LNCAP (cell line): Measurements from ENCODE around the gene EFHC1.

Experiments used
- CTCF ChIP-seq: fragments of 450-650 bp; IDR thresholded peaks from 2 replicates; pipeline ENCODE4 v1.5.1; 2017; ENCODE audit warnings: mild to moderate bottlenecking

EFHC1 gene

GRCh38 chr6:52522151-52522626 lies 102.0 kb downstream of the EFHC1 start:
- no peak for TF ChIP-seq CTCF

GRCh38 chr6:52522655-52523054 lies 102.5 kb downstream of the EFHC1 start:
- TF ChIP-seq CTCF = no peak

GRCh38 chr6:52523378-52524142 lies 103.4 kb downstream of the EFHC1 start:
- no peak for TF ChIP-seq CTCF

GRCh38 chr6:52524918-52525317 lies 104.8 kb downstream of the EFHC1 start:
- no peak for TF ChIP-seq CTCF

GRCh38 chr6:52526634-52527033 lies 106.5 kb downstream of the EFHC1 start:
- TF ChIP-seq CTCF = no peak

- no peak for TF ChIP-seq CTCF
Observed at GRCh38 chr6:52527436-52527835, 107.3 kb downstream of the EFHC1 start.

GRCh38 chr6:52529311-52529710 lies 109.2 kb downstream of the EFHC1 start:
- no peak for TF ChIP-seq CTCF
